B cell (primary cell): Measurements from ENCODE around the gene LRBA.

Experiments
- EZH2 ChIP-seq: IDR thresholded peaks from 2 replicates; pipeline ENCODE4 v1.6.1; 2012; ENCODE audit warnings: borderline replicate concordance, low read depth, mild to moderate bottlenecking, moderate library complexity, low read length; ENCODE audit not compliant: insufficient read depth, poor library complexity, severe bottlenecking
- TF ChIP-seq, protein P1 (sequence below): fragments of 200-600 bp; IDR thresholded peaks from one replicate; pipeline ENCODE4 v1.8.0; 2022; ENCODE audit warnings: antibody characterized with exemption, mild to moderate bottlenecking

DNA sequence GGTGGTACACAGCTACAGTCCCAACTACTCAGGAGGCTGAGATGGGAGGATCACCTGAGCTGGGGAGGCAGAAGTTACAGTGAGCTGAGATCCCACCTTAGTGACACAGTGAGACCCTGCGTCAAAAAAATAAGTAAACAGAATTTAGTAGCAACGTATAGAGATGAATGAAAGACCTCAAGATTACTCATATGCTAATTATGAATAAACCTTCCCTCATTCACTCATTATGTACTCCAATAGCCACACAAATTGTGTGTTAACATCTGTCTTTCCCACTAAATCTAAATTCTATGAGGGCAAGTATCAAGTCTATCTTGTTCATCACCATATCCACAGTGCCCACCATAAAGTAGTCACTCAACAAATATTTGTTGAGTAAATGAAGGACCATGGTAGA, 111.5 kb downstream of the LRBA start:
- TF ChIP-seq, protein P1, sequence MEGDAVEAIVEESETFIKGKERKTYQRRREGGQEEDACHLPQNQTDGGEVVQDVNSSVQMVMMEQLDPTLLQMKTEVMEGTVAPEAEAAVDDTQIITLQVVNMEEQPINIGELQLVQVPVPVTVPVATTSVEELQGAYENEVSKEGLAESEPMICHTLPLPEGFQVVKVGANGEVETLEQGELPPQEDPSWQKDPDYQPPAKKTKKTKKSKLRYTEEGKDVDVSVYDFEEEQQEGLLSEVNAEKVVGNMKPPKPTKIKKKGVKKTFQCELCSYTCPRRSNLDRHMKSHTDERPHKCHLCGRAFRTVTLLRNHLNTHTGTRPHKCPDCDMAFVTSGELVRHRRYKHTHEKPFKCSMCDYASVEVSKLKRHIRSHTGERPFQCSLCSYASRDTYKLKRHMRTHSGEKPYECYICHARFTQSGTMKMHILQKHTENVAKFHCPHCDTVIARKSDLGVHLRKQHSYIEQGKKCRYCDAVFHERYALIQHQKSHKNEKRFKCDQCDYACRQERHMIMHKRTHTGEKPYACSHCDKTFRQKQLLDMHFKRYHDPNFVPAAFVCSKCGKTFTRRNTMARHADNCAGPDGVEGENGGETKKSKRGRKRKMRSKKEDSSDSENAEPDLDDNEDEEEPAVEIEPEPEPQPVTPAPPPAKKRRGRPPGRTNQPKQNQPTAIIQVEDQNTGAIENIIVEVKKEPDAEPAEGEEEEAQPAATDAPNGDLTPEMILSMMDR = no peak
- TF ChIP-seq EZH2 = no peak
